ENCODE data around the gene SIPA1L3.
A peak's percentile ranks its signal among the peaks of the same experiment; 100 is the strongest.

SIPA1L3 gene

GRCh38 chr19:37950471-37951175, 43.6 kb downstream of the SIPA1L3 start:
- DNase-seq = peak in 3 of 14 donors; percentile 3 to 77 (median 10)

DNA sequence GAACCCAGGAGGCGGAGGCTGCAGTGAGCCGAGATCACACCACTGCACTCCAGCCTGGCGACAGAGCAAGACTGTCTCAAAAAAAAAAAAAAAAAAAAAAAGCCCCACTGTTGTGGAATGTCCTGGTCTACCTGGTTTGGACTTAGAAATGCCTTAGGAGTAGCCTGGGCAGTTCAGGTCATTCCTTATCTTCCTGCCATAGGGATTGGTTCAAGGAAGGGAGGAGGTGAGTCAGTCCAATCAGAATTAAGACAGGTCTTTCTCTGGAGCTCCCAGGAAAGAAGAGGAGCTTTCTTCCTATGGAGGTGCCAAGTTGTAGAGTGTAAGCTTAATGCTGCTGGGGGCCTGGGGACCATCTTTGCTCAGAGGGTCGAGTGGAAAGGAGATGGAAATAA, 44.8 kb downstream of the SIPA1L3 start:
- DNase-seq = no peak

DNA sequence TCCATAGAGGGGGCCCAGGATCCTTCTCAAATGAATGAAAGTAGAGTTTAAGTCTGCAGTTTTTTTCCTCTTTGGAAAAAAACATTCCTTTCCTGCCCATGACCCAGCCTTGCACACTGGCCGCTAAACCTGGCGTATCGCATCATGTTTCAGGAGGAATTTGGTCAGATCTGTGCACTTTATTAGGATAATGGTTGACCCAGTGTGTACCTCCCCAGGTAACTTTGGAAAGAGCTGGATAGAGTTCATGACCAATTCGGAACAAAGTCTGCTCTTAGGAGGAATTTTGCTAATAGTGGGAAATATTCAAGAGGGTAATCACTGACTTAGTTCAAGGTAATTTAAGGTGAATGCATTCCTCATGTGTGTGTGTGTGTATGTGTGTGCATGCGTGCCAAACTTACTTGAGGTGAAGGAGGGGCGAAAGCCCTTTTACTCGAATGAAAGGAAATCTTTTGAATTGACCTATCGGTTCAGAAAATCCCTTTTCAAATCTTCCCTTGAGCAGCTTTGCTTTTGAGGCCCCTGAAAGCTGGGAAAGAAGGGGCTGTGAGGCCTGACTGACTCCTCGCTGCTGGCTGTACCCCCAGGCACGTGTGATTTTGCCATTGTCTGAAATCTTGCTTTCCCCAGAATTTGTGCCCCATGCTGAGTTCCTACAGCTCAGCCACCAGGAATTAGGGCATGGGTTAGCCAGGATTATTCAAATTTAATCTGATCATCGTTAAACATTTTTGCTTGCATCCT, 46.3 kb downstream of the SIPA1L3 start:
- no peak for DNase-seq

DNA sequence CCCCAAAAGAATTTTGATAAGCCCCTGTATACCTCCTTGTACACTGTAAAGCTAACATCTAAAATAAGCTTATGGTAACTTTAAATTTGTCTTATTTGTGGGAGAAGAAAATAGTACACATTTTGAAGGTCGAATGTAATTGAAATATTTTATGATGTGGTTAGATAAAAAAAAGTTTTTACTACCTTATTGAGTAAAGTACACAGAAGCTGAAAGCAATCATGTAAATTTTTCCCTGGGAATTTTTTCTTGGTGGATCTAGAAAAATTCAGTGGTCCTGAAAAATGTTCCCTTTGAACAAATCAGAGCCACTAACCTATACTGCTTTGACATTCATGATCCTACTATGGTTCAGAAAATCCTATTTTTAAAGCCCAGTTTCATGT, 46.9 kb downstream of the SIPA1L3 start:
- no peak for DNase-seq

- no peak for DNase-seq
Measured at GRCh38 chr19:37954421-37954874, 47.4 kb downstream of the SIPA1L3 start.

- DNase-seq = no peak
Measured at GRCh38 chr19:37955986-37956385, 49.0 kb downstream of the SIPA1L3 start.

GRCh38 chr19:37957176-37957575, 50.2 kb downstream of the SIPA1L3 start:
- no peak for DNase-seq

GRCh38 chr19:37959665-37960114, 52.7 kb downstream of the SIPA1L3 start:
- no peak for DNase-seq

- DNase-seq = no peak
Measured at GRCh38 chr19:37961198-37961597, 54.2 kb downstream of the SIPA1L3 start.

GRCh38 chr19:37963190-37963936, 56.4 kb downstream of the SIPA1L3 start:
- no peak for DNase-seq

GRCh38 chr19:37964109-37964508, 57.1 kb downstream of the SIPA1L3 start:
- DNase-seq = no peak

- DNase-seq = peak in 1 of 14 donors; percentile 91
Measured at GRCh38 chr19:37966211-37966661, 59.2 kb downstream of the SIPA1L3 start.

DNA sequence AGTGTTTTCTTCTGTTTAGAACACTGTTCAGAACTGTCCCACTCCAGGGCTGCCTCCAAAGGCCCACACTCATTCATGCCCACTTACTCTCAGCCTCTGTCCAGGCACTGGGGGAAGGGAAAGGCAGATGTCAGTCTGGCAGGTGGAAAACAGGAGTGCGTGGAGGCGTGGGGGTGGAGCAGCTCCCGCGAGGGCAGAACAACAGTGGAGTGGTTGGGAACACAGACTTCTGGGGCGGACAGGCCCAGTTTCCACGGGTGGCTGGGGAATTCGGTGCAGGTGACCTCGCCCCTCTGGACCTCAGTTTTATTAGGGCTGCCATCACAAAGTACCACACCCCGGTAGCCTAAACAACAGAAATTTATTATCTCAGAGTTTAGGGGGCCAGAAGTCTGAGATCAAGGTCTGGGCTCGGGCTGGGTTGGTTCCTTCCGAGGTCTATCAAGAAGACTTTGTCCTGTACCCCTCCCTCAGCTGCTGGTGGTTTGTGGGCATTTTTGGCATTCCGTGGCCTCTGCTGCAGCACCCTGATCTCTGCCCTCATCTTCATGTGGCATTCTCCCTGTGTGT, 59.7 kb downstream of the SIPA1L3 start:
- no peak for DNase-seq

GRCh38 chr19:37969695-37970094, 62.7 kb downstream of the SIPA1L3 start:
- DNase-seq = no peak

GRCh38 chr19:37970699-37971098, 63.7 kb downstream of the SIPA1L3 start:
- no peak for DNase-seq

GRCh38 chr19:37972803-37973202, 65.8 kb downstream of the SIPA1L3 start:
- no peak for DNase-seq

DNA sequence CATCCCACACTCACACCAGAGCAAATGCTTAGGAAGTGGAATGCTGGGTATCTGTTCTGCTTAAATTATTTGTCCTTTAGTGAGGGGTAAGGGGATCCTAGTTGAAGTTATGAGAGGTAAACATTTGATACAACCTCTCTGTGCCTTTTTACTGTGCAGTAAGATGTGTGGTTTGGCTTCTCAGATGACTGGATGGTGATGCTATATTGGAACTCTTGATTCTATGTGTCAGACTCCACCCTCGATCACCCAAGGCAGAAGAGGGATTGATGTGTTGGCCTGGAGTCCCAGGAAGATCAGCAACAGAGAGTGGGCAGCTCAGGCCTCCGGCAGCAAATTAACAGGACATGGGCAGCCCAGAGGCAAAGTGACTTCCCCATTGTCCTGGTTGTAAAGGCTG, 66.7 kb downstream of the SIPA1L3 start:
- DNase-seq = no peak

DNA sequence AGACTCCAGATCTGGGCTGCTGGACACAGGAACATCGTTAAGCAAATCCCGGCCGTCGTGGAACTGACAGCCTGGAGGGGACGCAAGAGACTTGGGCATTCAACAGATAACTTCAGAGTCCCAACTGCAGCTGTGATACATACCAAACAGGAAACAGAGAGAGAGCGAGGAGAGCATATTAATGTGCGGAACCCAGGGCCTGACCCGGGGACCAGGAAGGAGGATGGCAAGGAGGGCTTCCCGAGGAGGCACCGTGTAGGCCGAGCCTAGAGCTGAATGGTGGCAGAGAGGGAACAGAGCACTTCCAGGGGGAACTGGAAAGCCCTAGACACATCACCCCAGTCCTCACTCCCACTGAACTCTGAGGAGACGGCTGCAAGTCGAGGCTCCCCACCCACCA, 68.1 kb downstream of the SIPA1L3 start:
- no peak for DNase-seq

- DNase-seq = no peak
Measured at GRCh38 chr19:37975596-37976515, 68.8 kb downstream of the SIPA1L3 start.

- DNase-seq = no peak
Measured at GRCh38 chr19:37977391-37977790, 70.4 kb downstream of the SIPA1L3 start.

- DNase-seq = peak in 4 of 14 donors; percentile 16 to 35 (median 29)
Measured at GRCh38 chr19:37977992-37978391, 71.0 kb downstream of the SIPA1L3 start.
